ENCODE results near the gene NEDD4L. TPM values are rescaled to one million over a fixed set of nuclear protein-coding genes. Genes with fewer than 3 reads are reported as not detected.

The NEDD4L gene
- total RNA-seq, 1 donor from 2014 or later: 32.6 TPM

DNA sequence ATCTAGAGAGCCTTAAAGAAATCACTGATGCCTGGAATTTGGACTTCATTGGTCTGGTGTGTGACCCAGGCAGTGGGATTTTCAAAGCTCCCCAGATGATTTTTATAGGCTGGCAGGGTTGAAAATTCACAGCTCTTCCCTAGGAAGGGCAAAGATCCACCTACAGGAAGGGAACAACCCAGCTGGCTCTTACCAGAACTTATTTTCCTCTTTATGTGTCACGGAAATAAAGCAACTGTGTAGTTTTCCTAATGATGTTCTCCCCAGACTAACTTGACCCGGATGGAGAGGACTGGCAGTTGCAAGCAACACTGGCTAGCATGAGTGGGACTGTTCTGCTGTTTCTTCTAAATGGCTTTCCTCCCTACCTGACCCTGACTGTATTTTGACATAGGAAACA is 349.3 kb downstream of the NEDD4L start:
- CTCF ChIA-PET: no interaction called here
- POLR2A ChIA-PET: no interaction called here
- no peak overlapping the region for H3K4me3 Mint-ChIP-seq

DNA sequence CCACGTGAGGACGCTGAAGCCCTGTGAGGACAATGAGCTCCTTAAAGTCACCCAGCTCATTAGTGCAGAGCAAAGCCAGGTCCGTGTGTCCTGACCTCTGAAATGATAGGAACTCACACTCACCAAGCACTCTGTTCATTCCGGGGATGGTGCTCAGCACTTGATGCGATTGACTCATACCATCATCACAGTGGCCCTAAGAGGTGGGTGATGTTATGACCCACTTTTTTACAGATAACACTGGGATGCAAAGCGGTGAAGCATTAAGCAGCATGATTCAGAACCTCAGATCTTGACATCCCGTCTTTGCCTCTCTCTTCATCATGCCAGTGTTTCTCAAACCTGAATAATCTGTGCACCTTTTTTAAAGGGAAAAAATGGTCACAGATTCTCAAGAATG is 350.0 kb downstream of the NEDD4L start:
- ChIA-PET POLR2A (no interaction called here), CTCF (no interaction called here)
- Mint-ChIP-seq H3K4me3 (no peak overlapping the region), H3K27ac (no peak overlapping the region), H3K4me1 (peaks cover 3% of the 10 kb centered on the region), H3K36me3 (ENCODE audit: low read depth) (peaks cover 52% of the 10 kb centered on the region), H3K27me3 (no peaks in the 10 kb centered on the region), H3K9me3 (no peaks in the 10 kb centered on the region)
- ATAC-seq (ENCODE audit: low read depth) (no peak), DNase-seq (no peak)
- TF ChIP-seq, protein P1, sequence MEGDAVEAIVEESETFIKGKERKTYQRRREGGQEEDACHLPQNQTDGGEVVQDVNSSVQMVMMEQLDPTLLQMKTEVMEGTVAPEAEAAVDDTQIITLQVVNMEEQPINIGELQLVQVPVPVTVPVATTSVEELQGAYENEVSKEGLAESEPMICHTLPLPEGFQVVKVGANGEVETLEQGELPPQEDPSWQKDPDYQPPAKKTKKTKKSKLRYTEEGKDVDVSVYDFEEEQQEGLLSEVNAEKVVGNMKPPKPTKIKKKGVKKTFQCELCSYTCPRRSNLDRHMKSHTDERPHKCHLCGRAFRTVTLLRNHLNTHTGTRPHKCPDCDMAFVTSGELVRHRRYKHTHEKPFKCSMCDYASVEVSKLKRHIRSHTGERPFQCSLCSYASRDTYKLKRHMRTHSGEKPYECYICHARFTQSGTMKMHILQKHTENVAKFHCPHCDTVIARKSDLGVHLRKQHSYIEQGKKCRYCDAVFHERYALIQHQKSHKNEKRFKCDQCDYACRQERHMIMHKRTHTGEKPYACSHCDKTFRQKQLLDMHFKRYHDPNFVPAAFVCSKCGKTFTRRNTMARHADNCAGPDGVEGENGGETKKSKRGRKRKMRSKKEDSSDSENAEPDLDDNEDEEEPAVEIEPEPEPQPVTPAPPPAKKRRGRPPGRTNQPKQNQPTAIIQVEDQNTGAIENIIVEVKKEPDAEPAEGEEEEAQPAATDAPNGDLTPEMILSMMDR (IDR thresholded peaks at IDR 0.05): no peak
- intact Hi-C loops (cut with micrococcal nuclease): no loop called here

More for the DNA sequence above, 349.3 kb downstream of the NEDD4L start:
- TF ChIP-seq, protein P1 (IDR thresholded peaks at IDR 0.05): no peak
- no peak for ATAC-seq (ENCODE audit: low read depth)
- Mint-ChIP-seq H3K36me3 (ENCODE audit: low read depth) (peaks cover 60% of the 10 kb centered on the region), H3K27me3 (no peaks in the 10 kb centered on the region), H3K27ac (no peak overlapping the region), H3K4me1 (peaks cover 3% of the 10 kb centered on the region), H3K9me3 (no peaks in the 10 kb centered on the region)
- DNase-seq: no peak
- intact Hi-C loops (cut with micrococcal nuclease): no loop called here

DNA sequence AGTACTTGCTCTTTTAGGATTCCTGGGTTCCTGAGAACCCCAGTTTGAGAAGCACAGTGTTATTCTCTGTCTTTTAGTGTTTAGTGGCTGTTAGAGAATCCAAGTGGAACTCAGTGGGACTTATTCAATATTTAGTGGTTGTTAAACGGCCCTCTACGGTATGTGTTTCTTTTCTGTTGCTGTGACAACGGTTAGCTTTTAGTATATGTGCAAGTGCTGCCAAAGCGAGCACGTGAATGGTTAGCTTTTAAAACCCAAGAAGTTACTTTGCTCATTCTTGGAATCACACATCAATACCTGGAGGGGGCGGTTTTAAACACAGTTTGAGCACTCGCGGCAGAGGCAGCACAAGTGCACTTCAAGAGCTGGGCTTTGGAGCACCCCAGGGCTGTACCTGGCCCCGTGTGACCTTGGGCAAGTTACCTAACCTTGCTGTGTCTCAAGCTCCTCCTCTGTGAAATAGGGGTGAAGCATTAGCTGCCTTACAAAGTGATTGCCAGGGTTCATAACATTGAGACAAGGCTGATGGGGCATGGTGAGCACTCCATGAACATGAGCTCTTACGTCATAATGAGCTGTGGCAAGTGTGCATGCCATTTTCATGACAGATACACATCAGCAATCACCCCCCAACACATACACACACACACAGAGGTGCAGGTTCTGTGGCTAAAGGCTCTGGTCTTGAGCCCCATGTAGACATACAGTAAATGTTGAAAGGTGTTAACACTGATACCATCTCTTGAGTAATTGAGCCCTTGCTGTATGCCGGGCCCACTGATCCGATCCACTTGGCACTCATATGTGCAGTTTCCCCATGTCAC is 350.8 kb downstream of the NEDD4L start:
- H3K36me3 Mint-ChIP-seq (ENCODE audit: low read depth): peaks cover 48% of the 10 kb centered on the region
- POLR2A ChIA-PET: no interaction called here
- TF ChIP-seq, protein P1 (IDR thresholded peaks at IDR 0.05): no peak
- H3K27me3 Mint-ChIP-seq: no peaks in the 10 kb centered on the region
- no peak overlapping the region for H3K4me3 Mint-ChIP-seq
- no peaks in the 10 kb centered on the region for H3K9me3 Mint-ChIP-seq
- DNase-seq: no peak
- intact Hi-C loops (cut with micrococcal nuclease): no loop called here
- CTCF ChIA-PET: no interaction called here
- H3K27ac Mint-ChIP-seq: no peak overlapping the region
- peaks cover 3% of the 10 kb centered on the region for H3K4me1 Mint-ChIP-seq
- no peak for ATAC-seq (ENCODE audit: low read depth)

DNA sequence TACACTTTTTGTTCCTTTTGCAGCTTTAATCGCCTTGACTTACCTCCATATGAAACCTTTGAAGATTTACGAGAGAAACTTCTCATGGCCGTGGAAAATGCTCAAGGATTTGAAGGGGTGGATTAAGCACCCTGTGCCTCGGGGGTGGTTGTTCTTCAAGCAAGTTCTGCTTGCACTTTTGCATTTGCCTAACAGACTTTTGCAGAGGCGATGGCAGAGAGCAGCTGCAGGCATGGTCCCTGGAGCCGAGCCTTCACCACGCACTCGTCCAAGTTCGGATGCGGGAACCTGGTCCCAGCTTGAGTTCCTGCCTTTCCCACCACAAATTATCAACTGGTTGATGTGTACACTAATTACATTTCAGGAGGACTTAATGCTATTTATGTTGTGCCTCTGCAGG is 352.1 kb downstream of the NEDD4L start:
- ChIA-PET POLR2A (no interaction called here), CTCF (no interaction called here)
- Mint-ChIP-seq H3K9me3 (no peaks in the 10 kb centered on the region), H3K27me3 (no peaks in the 10 kb centered on the region), H3K36me3 (ENCODE audit: low read depth) (peaks cover 37% of the 10 kb centered on the region), H3K4me3 (no peak overlapping the region), H3K27ac (no peak overlapping the region), H3K4me1 (peaks cover 3% of the 10 kb centered on the region)
- TF ChIP-seq, protein P1 (IDR thresholded peaks at IDR 0.05): no peak
- DNase-seq (no peak), ATAC-seq (ENCODE audit: low read depth) (no peak)
- intact Hi-C loops (cut with micrococcal nuclease): no loop called here

DNA sequence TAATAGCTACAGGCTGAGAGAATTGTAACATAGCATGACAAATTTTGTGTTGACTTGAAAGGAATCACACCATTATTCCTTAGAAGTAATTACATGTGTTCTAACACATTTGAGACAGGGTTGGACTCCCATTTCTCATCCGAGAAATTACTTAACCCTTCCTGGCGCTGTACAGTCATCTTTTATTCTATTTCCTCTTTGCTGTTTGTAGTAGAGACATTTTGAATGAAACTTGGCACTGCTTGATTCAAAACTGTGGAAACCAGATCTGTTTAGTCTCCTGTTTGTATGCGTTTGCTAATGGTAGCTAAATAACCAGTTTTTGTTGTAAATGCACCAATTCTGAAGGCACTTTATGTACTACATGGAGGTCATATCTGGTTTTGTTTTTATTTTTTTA is 352.9 kb downstream of the NEDD4L start:
- no peak for ATAC-seq (ENCODE audit: low read depth)
- Mint-ChIP-seq H3K27ac (no peak overlapping the region), H3K27me3 (no peaks in the 10 kb centered on the region), H3K36me3 (ENCODE audit: low read depth) (peaks cover 29% of the 10 kb centered on the region), H3K4me3 (no peak overlapping the region), H3K9me3 (no peaks in the 10 kb centered on the region), H3K4me1 (peaks cover 3% of the 10 kb centered on the region)
- POLR2A ChIA-PET: no interaction called here
- TF ChIP-seq, protein P1 (IDR thresholded peaks at IDR 0.05): no peak
- DNase-seq: no peak
- CTCF ChIA-PET: interaction anchor here (1.4 kb wide), 1 partner anchor 367 kb away, joined by 4 read pairs; no protein-coding TSS in a partner anchor
- intact Hi-C loops (cut with micrococcal nuclease): no loop called here

Measured in activated B cell treated with CpG ODN at 0.5 μM for 24 hours (primary cell).